GM18505 (cell line): ENCODE results near the gene ZNF555.
"Not testable (repeated sequence)": the region's sequence is repeated elsewhere in the genome, so short reads cannot be mapped to it uniquely, and the experiment has no call there.

Source experiments
- ATAC-seq: cut with Tn5 transposase; IDR thresholded peaks from one replicate; pipeline ENCODE4 v1.9.1; 2021; ENCODE audit not compliant: unreplicated experiment
- POLR2A ChIP-seq: IDR thresholded peaks from 4 replicates; pipeline ENCODE4 v1.6.1; 2011; ENCODE audit warnings: borderline replicate concordance; ENCODE audit not compliant: insufficient read depth, insufficient read length; ENCODE audit errors: extremely low read depth

The ZNF555 gene

GRCh38 chr19:2840794-2841791 is at the start of gene ZNF555:
Gene ZNF555, plus strand, starts transcription at chr19:2841475. Its CDS starts 98 bp downstream, at chr19:2841573.
- peak; percentile 25 for TF ChIP-seq POLR2A
- ATAC-seq: peak; percentile 83

GRCh38 chr19:2791876-2792275 is 49.4 kb upstream of the ZNF555 start:
- no peak for TF ChIP-seq POLR2A
- no peak for ATAC-seq

GRCh38 chr19:2792666-2793065 is 48.6 kb upstream of the ZNF555 start:
- not testable (repeated sequence) for ATAC-seq

- no peak for TF ChIP-seq POLR2A
- no peak for ATAC-seq
These were observed 48.1 kb upstream of the ZNF555 start for GRCh38 chr19:2793126-2793525.

GRCh38 chr19:2793577-2793976 is 47.7 kb upstream of the ZNF555 start:
- no peak for ATAC-seq
- TF ChIP-seq POLR2A: no peak

- no peak for TF ChIP-seq POLR2A
- ATAC-seq: no peak
These were observed 45.2 kb upstream of the ZNF555 start for GRCh38 chr19:2795827-2796658.

DNA sequence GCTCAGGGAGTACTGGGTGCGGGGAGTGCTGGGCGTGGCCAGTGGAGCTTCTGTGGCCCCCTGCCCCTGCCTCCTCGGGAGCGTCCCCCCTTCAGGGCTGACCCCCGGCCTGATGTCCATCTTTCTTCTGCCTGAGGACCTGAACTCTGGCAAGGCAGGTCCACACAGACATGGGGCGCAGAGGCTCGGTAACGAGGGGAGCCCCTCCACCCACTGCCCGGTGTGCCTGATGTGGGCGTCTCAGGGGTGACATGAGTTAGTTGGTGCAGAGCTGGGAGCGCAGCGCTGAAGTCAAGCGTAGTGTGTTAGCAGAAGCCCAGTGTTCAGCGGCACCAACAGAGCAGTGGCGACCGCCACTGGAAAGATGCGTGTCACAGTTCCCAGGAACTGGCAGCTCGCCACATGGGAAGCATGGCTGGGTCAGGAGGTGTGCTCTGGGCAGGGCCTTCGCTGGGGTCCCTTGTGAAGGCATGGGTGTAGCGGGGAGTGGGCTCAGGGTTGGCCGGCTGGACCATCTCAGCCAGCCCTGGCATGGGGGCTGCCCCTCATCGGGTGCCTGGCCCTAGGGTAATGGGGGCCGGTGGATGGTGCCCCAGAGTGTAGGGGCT is 44.5 kb upstream of the ZNF555 start:
- TF ChIP-seq POLR2A: no peak
- no peak for ATAC-seq

- ATAC-seq: no peak
- no peak for TF ChIP-seq POLR2A
These were observed 44.0 kb upstream of the ZNF555 start for GRCh38 chr19:2797280-2797679.

DNA sequence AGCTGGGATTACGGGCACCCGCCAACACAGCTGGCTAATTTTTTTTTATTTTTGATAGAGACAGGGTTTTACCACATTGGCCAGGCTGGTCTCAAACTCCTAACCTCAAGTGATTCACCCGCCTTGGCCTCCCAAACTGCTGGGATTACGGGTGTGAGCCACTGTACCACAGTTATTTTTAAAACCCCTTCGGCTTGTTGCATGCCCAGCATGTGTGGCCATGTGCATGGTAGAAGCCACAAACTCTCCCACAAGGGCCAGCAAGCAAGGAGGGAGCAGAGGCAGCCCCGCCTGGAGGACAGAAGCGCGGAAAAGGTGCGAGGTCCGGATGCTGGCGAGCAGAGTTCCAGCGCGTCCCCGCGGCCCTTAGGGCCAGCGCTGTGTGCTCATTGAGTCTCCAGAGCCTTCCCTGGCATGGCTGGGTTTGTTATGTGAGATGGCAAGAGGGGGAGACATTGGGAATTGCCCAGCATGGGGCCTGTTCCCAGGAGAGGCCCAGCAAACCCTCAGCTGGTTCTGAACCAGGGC is 43.1 kb upstream of the ZNF555 start:
- ATAC-seq: no peak
- TF ChIP-seq POLR2A: no peak

GRCh38 chr19:2798733-2799132 is 42.5 kb upstream of the ZNF555 start:
- no peak for ATAC-seq

DNA sequence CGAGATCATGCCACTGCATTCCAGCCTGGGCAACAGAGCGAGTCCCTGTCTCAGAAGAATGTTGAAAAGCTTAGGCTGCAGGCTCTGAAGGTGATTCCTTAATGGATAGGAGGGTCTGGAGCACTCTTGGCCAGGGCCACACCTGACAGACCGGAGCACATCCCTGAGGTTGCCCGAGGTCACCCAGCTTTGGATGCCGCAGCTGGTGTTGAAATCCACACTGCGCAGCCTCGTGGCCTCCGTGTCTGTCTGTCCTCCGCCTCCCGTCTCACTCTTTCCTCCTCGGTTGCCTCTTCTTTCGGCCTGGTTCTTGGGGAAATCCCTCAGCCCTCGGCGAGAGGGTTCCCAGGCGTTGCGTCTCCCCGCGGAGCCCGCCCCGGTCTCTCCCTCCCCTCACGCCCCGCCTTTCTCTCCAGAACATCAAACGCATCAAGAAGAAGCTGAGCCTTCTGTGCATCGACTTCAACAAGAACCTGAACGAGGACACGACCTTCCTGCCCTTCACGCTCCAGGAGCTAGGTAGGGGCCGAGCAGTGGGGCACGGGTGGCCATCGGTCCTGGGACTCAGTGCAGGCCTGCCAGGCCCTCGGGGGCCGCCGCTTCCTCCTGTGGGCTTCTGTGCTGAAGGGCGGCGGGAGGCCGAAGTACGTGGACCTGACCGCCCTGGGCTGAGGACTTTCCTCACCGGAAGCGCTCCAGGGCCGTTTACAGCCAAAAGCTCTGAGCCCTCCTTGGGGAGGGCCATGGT is 41.8 kb upstream of the ZNF555 start:
- no peak for ATAC-seq
- TF ChIP-seq POLR2A: no peak

More at GRCh38 chr19:2798733-2799132, 42.5 kb upstream of the ZNF555 start:
- TF ChIP-seq POLR2A: no peak

- TF ChIP-seq POLR2A: no peak
These were observed 40.8 kb upstream of the ZNF555 start for GRCh38 chr19:2800506-2800905.

More at GRCh38 chr19:2800506-2800905, 40.8 kb upstream of the ZNF555 start:
- ATAC-seq: no peak
